DND-41 (cell line): Measurements from ENCODE around the gene CD52.

ENCODE experiments used
- ATAC-seq: fragments of 200-7000 bp; cut with Tn5 transposase; 3 replicates; pipeline ENCODE4 v1.9.1; 2021; ENCODE audit warnings: low read depth; ENCODE audit not compliant: insufficient read depth
- DNase-seq: peaks from one replicate; pipeline ENCODE4 v3.0.0-alpha.2; 2020
- H2AFZ ChIP-seq: 2 replicates; pipeline ENCODE4 v1.6.0; 2012; ENCODE audit warnings: low read depth, low read length
- H3K27ac ChIP-seq: 2 replicates; pipeline ENCODE4 v1.5.1; 2012; ENCODE audit warnings: low read length, inconsistent platforms
- H3K27me3 ChIP-seq: fragments of 200-600 bp; sonication (generic); 2 replicates; pipeline ENCODE4 v1.6.0; 2012; ENCODE audit warnings: low read length, mild to moderate bottlenecking, inconsistent platforms; ENCODE audit not compliant: insufficient read depth, poor library complexity
- H3K36me3 ChIP-seq: 2 replicates; pipeline ENCODE4 v1.5.1; 2012; ENCODE audit warnings: low read length, inconsistent platforms; ENCODE audit not compliant: insufficient read depth
- H3K4me1 ChIP-seq: 2 replicates; pipeline ENCODE4 v1.5.1; 2012; ENCODE audit warnings: mild to moderate bottlenecking, low read length; ENCODE audit not compliant: insufficient read depth
- H3K4me2 ChIP-seq: 2 replicates; pipeline ENCODE4 v1.6.0; 2012; ENCODE audit warnings: mild to moderate bottlenecking, moderate library complexity, low read length, inconsistent platforms; ENCODE audit not compliant: insufficient read depth
- H3K4me3 ChIP-seq, 2 experiments: fragments of 200-600 bp in 1 of 2; shearing (Covaris generic) in 1 of 2; 2 replicates each; pipeline ENCODE4 v1.5.1; 2012 to 2016; ENCODE audit warnings: inconsistent platforms in 2 of 2, low read length in 2 of 2, mild to moderate bottlenecking in 2 of 2, low read depth in 1 of 2, moderate library complexity in 1 of 2
- H3K79me2 ChIP-seq: 2 replicates; pipeline ENCODE4 v1.6.0; 2012; ENCODE audit warnings: low read length, inconsistent platforms; ENCODE audit not compliant: insufficient read depth
- H3K9ac ChIP-seq: 2 replicates; pipeline ENCODE4 v1.6.0; 2012; ENCODE audit warnings: low read depth, mild to moderate bottlenecking, inconsistent platforms, low read length, moderate library complexity
- H3K9me3 ChIP-seq: 2 replicates; pipeline ENCODE4 v1.5.1; 2012; ENCODE audit warnings: low read length, moderate library complexity, mild to moderate bottlenecking, inconsistent platforms; ENCODE audit not compliant: insufficient read depth, severe bottlenecking
- H4K20me1 ChIP-seq: 2 replicates; pipeline ENCODE4 v1.6.0; 2012; ENCODE audit warnings: low read length; ENCODE audit not compliant: insufficient read depth
- CTCF ChIP-seq: IDR thresholded peaks from 2 replicates; pipeline ENCODE4 v1.5.1; 2012; ENCODE audit warnings: borderline replicate concordance, low read length, moderate library complexity, mild to moderate bottlenecking; ENCODE audit not compliant: poor library complexity, severe bottlenecking; ENCODE audit errors: extremely low read depth
- EZH2 ChIP-seq: IDR thresholded peaks from 3 replicates; pipeline ENCODE4 v1.6.1; 2012; ENCODE audit warnings: borderline replicate concordance, low read depth, mild to moderate bottlenecking, moderate library complexity, low read length, inconsistent platforms; ENCODE audit not compliant: severe bottlenecking

Gene CD52

DNA sequence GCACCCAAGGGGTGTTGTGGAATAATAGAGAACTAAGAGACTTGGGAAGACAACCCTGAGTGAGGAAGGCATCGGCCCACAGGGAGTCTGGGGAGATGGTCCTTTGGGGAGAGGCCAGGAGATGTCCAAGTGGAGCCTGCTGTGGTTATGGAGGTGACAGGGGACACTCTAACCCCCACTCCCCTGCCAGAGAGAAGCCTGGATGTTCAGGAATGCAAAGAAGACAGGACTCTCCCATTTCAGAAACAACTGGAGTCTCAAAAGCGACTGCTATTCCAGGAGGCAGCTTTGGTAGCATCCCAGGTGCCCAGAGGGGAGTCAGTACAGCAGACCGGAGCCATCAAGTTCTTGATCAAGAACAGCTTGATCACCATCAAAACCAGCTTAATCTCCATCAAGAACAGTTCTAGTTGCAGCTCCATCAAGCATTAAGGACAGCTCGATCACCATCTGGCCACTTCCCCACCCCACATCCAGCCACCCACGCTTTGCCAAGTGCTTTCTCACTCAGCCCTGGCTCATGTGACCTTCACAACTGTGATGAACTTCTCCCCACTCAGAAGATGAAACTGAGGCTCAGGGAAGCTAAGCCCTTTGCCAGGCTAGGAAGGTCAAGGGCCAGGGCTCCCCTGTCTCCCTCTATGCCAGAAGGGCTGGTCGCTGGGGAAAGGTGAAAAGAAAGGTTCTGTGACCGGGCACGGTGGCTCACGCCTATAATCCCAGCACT lies 743 bp downstream of the CD52 start:
- Histone ChIP-seq H4K20me1 (no peaks in the 10 kb centered on the region), H3K4me3 (no peak overlapping the region), H3K27ac (no peak overlapping the region), H3K36me3 (no peaks in the 10 kb centered on the region), H2AFZ (no peak overlapping the region), H3K79me2 (no peaks in the 10 kb centered on the region), H3K9ac (no peak overlapping the region), H3K4me2 (no peak overlapping the region), H3K4me1 (peaks cover 19% of the 10 kb centered on the region), H3K27me3 (no peaks in the 10 kb centered on the region), H3K9me3 (no peaks in the 10 kb centered on the region)
- ATAC-seq: no peak
- no peak for DNase-seq
- TF ChIP-seq EZH2: no peak
- TF ChIP-seq CTCF: no peak

DNA sequence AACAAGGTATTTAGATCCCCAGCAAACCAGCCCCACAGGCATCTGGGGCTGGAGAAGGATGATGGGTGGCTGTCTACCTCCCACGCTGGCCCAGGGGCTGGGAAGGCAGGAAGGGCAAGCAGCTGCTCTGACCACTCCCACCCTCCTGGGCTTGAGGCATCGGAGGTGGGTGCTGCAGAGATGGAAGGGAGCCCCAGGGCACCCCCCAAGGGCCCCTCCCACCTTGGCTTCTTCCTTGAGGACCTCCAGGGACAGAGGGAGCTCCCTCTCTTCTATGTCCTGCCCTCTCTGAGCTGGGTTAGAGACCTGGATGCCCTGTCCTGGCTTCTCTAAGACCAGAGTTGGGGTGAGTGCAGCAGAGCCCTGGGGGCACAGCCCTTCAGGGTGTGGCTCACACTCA lies 3.1 kb downstream of the CD52 start:
- H4K20me1 ChIP-seq: no peaks in the 10 kb centered on the region
- no peaks in the 10 kb centered on the region for H3K9me3 ChIP-seq
- no peak for DNase-seq
- H3K4me2 ChIP-seq: peak overlapping the region; percentile 52; the same call in 1 of the 2 replicates
- no peak overlapping the region for H3K4me3 ChIP-seq
- no peak for ATAC-seq
- no peak overlapping the region; the same call in 1 of the 2 replicates for H3K27ac ChIP-seq
- H3K36me3 ChIP-seq: no peaks in the 10 kb centered on the region
- 0 out of 2 replicates have a peak overlapping the region, but pooled peaks have one; percentile 71 for H2AFZ ChIP-seq
- TF ChIP-seq CTCF: no peak
- TF ChIP-seq EZH2: no peak
- no peaks in the 10 kb centered on the region for H3K27me3 ChIP-seq
- H3K4me1 ChIP-seq: peaks cover 14% of the 10 kb centered on the region
- H3K79me2 ChIP-seq: no peaks in the 10 kb centered on the region
- peak overlapping the region; percentile 17; the same call in 1 of the 2 replicates for H3K9ac ChIP-seq

DNA sequence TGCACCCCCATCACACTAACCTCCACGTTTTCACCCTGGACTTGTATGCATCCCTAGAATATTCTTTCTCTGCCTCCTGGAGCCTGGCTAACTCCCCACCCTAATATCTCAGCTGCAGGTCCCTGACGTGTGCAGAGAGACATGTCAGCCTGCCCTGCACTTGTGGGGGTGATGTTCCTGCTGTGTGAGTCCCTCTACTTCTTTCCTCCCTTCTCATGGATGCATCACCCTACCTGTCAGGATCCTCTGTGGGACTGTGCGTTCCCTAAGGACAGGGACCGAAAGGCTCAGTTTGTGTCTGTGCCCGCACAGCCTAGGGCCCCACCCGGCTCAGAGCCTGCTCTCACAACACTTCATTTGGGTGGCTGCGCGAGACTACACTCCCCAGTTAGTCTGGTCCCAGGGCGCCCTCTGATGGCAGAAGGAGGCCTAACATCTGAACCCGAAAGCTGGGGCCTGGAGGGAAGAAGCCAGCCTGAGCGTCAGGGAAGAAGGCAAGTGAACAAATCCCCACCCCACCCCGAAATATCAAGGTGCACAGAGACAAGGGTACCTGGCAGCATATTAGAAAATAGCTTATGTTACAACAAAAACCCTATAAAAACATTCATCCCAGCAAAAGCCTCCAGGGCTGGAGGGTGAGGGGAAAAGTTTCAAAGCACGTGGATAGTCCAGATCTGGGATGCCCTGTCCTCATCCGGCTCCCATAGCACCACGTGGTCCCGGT lies 3.7 kb downstream of the CD52 start:
- DNase-seq (peak; percentile 92), ATAC-seq (peak; percentile 97)
- H3K9ac ChIP-seq: peak overlapping the region; percentile 17; the same call in 1 of the 2 replicates
- peak overlapping the region; percentile 52 for H3K4me2 ChIP-seq
- H4K20me1 ChIP-seq: no peaks in the 10 kb centered on the region
- no peaks in the 10 kb centered on the region for H3K36me3 ChIP-seq
- peak; percentile 96 for TF ChIP-seq CTCF
- no peak for TF ChIP-seq EZH2
- no peaks in the 10 kb centered on the region for H3K9me3 ChIP-seq
- H3K4me3 ChIP-seq: 0 out of 4 replicates have a peak overlapping the region, but pooled peaks of 1 of the 2 experiments have one; percentile 13
- H3K27ac ChIP-seq: peak overlapping the region; percentile 19; the same call in 1 of the 2 replicates
- H2AFZ ChIP-seq: peak overlapping the region; percentile 71
- H3K79me2 ChIP-seq: no peaks in the 10 kb centered on the region
- peaks cover 15% of the 10 kb centered on the region for H3K4me1 ChIP-seq
- no peaks in the 10 kb centered on the region for H3K27me3 ChIP-seq
